Hematopoietic multipotent progenitor cell treated with erythropoietin and hydrocortisone succinate and interleukin-3 and kit ligand, for 4 days (in vitro differentiated cells): ENCODE data around the gene FAM177A1.
"Not testable (repeated sequence)": the region's sequence is repeated elsewhere in the genome, so short reads cannot be mapped to it uniquely, and the experiment has no call there.

Source experiments
- DNase-seq: peaks from one replicate; pipeline ENCODE4 v3.0.0-alpha.2; 2015

The FAM177A1 gene

DNA sequence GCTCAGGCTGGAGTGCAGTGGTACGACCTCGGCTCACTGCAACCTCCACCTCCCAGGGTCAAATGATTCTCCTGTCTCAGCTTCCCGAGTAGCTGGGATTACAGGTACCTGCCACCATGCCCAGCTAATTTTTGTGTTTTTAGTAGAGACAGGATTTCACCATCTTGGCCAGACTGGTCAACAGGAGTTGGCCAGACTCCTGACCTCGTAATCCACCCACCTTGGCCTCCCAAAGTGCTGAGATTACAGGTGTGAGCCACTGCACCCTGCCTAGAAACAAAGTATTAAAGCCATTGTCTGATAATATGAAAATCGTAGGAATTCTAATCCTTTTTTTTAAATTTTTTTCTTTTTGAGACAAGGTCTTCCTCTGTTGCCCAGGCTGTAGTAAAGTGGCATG lies 19.7 kb downstream of the FAM177A1 start:
- DNase-seq: not testable (repeated sequence)

DNA sequence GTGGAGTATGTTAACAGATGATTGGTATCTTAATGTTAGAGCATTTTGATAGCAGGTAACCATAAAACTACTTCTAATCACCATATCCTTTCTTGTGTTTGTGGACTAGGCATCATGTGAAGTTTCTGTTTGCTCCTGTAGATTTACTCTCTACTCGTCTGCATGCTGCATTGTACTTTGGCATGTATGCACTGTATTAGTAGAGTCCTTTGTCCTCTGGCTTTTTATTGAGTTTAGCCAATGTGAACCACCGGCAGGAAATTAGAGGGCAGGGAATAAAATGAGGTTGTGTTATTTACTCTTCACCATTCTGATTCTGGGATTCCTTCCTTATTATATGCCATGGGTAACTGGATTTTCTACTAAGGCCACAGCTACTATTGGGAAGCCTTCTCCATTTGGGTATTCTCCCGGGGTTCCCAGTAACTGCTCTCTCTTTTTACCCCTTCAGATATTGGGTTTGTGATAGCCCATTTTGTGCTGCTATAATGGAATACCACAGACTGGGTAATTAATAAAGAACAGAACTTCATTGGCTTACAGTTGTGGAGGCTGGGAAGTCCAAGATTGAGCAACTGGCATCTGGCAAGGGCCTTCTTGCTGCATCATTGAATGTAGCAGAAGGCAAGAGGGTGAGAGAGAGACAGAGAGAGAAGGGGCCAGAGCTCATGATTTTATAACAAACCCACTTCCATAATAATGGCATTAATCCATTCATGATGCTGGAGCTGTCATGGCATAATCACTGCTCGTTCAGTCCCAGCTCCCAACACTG lies 22.4 kb downstream of the FAM177A1 start:
- DNase-seq: no peak

DNA sequence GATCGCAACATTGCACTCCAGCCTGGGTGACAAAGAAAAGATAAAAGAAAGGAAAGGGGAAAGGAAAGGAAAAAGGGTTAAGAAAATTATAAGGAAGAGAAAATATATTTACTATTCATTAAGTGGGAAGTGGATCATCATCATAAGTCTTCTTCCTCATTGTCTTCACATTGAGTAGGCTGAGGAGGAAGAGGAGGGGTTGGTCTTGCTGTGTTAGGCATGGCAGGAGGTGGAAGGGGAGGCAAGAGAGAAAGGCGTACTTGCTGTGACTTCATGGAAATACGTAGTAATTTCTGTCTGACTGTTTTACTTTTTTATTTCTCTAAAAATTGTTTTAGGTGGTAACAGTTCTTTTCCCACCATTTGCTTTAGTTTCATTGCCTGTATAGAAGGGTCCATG lies 26.2 kb downstream of the FAM177A1 start:
- DNase-seq: no peak

DNA sequence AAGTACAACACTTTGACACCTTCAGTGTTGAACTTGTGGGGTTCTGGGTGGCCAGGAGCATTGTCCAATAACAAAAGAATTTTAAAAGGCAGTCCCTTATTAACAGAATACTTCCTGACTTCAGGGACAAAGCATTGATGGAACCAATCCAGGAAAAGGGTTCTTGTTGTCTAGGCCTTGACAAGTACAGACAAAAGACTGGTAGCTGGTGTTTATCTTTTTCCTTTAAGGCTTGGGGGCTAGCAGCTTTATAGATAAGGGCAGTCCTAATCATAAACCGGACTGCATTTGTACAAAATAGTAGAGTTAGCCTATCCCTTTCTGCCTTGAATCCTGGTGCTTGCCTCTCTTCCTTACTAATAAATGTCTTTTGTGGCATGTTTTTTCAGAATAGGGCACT lies 27.4 kb downstream of the FAM177A1 start:
- DNase-seq: peak; percentile 57

DNA sequence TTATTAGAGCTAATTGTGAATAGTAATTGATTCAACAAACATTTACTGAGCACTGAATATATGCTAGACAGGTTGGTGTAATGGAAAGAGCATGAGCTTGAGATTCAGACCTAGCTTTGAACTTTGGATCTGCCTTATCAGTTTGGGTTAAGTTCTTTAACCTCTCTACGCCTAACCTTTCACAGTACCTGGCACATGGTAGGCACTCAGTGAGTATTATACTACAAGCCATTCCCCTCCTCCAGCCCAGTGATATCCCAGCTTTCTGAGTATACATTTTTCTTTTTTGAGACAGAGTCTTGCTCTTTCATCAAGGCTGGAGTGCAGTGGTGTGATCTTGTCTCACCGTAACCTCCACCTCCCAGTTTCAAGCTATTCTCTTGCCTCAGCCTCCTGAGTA lies 32.0 kb downstream of the FAM177A1 start:
- DNase-seq: no peak

DNA sequence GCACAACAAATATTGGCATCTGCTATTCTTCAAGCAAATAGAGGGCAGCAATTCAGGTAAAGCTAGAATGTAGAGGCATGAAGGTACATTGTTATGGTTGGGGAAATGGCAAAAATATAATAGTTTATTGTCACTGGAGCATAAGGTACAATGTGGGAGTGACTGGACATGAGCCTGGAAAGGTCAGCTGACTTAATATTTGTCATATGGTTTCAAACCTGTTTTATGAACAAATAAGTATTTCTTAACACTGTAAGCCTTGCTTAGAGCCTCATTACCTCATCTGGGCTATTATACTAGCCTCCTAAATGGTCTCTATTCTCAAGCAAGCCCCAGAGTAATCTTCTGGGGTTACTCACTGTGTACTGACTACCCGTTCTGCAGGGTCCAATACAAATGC lies 33.7 kb downstream of the FAM177A1 start:
- no peak for DNase-seq

DNA sequence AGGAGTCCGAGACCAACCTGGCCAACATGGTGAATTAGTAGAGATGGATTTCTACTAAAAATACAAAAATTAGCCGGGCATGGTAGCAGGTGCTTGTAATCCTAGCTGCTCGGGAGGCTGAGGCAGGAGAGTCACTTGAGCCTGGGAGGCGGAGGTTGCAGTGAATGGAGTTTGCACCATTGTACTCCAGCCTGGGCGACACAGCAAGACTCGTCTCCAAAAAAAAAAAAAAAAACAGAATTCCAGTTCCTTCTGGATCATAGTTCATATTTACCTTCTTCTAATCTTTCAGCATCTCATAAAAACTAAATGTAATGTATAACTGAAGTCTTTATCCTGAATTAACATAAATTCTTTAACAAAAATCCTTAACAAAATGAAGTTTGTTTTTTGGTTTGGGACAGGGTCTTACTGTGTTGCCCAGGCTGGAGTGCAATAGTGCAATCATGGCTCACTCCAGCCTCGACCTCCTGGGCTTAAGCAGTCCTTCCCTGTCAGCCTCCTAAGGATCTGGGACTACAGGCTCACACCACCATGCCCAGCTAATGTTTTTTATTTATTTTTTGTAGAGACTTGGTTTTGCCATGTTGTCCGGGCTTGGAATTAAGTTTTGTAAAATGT lies 37.6 kb downstream of the FAM177A1 start:
- no peak for DNase-seq

DNA sequence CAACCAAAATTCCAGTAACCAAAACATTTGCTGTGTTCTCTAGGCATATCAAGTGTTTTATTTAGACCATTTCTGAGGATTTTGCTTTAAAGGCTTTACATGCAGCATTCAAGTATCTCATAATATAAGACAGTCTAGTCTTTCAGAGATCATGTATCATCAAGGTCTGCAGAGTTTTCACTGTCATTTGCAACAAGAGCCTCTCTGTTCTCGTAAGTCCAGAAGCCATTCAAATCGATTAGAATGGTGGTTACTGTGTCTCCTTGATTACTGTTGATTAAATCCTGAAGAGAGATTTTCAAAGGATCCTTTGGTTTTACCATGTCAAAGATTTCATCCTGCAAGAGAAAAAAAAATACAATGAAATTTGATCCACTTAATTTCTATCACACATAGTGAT lies 39.4 kb downstream of the FAM177A1 start:
- no peak for DNase-seq

DNA sequence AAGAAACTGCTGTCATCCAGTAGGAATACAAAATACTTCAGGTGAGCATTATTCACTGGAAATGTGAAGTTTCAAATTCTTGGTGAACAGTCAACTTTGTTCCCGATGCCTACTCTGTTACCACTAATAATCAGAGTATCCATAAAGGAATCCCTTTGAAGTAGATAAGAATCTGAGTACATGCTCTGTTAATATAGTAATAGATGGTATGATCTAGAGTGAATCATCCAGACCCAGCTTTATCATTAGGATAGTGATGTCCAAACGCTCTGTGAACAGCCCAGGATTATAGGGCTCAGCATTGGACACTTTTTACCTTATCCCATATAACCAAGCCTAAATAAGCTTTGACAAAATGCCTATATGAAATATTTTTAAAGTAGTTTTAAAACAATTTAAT lies 42.4 kb downstream of the FAM177A1 start:
- DNase-seq: no peak

DNA sequence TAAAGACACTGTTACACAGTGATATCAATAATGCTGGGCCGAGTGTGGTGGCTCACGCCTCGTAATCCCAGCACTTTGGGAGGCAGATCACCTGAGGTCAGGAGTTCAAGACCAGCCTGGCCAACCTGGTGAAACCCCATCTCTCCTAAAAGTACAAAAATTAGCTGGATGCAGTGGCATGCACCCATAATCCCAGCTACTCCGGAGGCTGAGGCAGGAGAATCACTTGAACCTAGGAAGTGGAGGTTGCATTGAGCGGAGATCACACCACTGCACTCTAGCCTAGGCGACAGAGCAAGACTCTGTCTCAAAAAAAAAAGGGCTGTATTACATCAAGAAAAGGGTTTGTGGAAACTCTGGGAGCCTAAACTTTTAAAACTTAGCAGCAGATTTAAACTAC lies 48.6 kb downstream of the FAM177A1 start:
- DNase-seq: not testable (repeated sequence)

DNA sequence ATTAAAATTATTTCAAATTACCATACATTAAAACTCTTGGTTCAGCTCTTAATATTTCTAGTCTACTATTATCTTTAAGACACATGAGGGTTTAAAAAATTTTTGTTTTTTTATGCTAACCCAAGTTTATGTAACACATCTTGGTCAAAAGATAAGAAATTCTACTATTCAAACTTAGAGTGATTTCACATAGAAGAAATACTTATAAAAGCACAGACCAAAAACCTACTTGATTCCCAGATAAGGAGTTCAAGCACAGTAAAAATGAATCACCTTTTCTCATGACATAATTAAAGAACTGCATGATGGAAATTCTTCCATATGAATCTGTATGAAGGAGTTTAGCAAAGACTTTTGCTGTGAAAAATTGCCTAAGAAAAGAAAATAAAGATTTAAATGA lies 61.8 kb downstream of the FAM177A1 start:
- no peak for DNase-seq

DNA sequence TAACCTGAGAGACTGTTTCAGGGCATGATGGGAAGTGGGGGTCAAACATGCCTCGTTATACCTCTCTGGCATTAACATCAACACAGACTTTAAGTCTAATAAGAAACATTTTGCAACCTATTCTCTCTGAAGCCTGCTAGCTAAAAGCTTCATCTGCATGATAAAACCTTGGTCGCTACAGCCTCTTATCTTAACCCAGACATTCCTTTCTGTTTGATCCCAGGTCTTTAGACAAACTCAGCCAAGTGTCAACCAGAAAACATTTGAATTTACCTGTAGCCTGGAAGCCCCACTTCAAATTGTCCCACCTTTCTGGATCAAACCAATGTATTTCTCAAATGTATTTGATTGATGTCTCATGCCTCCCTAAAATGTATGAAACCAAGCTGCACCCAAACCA lies 66.6 kb downstream of the FAM177A1 start:
- DNase-seq: no peak

DNA sequence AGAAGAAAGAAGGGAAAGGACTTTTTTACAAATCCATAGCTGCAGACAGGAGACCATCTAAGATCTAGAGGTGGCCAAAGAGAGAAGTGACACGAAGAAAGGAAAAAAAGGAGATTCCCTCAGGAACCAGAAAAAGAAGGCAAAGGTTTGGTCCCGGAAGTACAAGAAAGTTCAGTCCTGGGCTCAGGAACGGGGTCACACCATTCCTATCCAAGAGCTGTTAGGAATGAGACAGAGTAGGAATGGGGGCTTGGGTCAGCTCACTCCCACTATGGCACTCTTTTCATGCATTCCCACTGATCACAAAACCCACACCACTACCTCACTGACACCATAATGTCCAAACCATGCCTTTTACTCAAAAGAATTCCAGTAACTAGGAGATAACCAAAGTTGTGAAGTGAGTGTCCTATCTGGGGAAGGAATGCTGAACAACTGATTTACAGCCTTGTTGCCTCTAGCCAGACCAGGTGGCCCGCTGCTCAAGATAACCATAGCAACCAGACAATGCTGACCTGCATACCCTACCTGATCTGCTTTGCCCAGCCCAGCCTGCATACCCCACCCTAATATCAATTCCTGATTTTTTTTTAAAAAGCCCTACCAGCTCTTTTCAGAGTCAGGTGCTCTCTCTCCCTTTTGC lies 67.4 kb downstream of the FAM177A1 start:
- no peak for DNase-seq

DNA sequence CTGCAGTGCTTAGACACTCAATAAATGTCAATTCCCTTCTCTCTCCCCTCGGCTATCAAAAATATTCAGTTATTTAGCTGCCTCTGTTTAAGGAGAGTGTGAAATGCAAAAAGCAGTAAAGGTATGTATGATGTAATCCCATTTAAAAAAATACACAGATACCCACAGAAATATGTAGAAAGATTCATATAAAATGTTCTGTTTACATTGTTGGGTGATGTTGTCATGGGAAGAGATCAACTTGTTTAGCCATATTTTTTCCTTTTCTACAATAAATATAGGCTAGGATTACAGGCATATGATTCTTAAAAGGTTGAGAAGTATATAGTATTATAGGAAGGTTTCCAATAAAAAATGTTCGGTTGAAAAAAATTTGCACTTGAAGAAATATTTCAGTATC lies 68.0 kb downstream of the FAM177A1 start:
- no peak for DNase-seq

DNA sequence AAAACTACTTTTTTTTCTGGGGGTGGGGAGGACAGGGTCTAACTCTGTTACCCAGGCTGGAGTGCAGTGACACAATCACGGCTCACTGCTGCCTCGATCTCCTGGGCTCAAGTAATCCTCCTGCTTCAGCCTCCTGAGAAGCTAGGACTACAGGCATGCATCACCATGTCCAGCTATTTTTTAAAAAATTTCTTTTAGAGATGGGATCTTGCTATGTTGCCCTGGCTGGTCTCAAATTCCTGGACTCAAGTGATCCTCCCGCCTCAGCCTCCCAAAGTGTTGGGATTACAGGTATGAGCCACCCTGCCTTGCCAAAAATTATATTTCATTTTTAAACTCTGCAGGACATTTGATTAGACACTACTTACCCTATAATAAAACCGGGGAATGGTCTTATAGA lies 70.2 kb downstream of the FAM177A1 start:
- DNase-seq: no peak

DNA sequence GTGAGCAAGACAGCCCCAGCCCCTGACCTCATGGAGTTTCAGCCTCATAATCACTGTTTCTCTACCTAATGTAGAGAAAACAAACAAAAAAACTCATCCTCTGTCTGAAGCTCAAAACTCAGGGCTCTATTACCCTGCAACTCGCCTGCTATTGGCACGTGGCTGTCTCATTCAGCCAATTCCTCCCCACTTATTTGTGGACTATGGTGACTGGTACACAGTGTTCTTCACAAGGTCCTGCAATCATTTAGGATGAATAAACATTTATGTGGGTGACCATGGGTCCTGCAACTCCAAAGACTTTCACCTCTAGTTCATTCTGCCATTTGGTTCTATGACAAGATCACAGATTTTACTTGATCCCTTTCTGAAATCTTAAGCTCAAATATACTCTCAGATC lies 71.0 kb downstream of the FAM177A1 start:
- no peak for DNase-seq

DNA sequence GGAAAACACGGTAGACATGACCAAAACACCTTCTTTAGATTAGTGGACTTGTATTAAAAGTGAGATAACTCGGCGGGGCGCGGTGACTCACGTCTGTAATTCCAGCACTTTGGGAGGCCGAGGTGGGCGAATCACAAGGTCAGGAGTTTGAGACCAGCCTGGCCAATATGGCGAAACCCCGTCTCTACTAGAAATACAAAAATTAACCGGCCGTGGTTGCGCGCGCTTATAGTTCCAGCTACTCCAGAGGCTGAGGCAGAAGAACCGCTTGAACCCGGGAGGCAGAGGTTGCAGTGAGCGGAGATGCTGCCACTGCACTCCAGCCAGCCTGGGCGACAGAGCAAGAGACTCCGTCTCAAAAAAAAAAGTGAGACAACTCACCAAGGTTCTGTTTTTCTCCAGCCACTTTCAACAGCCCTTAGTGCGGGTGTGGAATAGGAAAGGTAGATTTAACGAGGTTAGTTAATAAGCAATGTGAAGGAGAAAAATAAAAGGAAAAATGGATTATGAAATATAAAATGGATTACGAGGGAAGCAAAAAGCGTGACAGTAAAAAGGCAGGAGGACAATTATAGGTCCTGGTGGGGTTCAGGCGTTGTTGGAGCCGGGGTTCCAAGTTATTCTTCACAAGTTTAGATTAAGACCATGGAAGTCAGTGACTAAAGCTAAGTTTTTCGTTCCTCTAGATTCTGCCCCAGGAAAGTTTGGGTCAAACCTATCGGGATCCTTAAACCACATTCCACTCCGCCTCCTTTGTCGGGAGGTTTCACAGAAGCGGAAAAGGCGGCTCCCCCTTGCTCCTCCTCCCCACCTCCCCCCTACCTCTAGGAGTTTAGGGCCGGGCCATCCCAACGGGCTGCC lies 75.2 kb downstream of the FAM177A1 start:
- DNase-seq: no peak

DNA sequence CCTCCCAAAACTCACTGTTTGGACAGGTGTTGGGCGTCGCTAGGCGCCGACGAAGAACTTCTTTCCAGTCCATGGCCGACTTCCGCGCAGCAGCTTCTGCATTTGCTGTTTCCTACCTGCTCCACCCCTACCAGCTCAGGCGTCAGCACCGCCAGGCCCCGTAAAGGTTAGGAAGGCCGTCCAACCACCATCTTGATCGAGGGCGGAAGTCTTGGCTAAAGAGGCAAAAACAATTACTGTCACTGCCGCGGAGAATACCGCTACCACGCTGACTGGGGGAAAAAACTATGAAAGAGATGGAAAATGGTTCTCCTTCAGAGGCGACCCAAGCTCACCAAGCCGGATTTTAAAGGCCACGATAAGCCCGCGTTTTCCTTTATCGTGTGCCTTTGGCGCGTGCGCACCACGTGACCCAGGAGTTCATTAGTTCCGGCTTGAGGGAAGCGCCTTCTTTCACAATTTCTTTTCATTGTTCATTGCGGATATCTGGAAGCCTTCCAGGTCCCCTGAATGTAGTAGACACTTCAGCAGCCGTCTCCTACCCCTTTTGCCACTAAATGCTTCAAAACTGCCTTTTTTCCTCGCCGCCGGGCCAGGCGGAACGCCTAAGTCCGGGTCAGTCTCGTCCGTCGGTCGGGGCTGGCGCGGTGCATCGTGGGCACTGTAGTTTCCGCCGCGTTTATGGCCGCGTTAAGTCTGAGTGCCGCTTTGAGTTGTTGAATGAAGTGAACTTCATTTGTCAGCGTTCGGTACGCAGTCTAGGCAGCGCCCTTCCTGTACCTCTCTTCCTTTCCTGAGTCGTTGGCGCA lies 76.0 kb downstream of the FAM177A1 start, which contains the start of the genes PPP2R3C and PRORP:
PPP2R3C (minus strand) TSS at position 104 of the 809 bp plus-strand sequence; CDS start at position 73, 31 bp downstream.
PRORP (plus strand) TSS at position 666 of the 809 bp plus-strand sequence. CDS start 694 bp downstream, outside the sequence.
- DNase-seq: peak; percentile 98

DNA sequence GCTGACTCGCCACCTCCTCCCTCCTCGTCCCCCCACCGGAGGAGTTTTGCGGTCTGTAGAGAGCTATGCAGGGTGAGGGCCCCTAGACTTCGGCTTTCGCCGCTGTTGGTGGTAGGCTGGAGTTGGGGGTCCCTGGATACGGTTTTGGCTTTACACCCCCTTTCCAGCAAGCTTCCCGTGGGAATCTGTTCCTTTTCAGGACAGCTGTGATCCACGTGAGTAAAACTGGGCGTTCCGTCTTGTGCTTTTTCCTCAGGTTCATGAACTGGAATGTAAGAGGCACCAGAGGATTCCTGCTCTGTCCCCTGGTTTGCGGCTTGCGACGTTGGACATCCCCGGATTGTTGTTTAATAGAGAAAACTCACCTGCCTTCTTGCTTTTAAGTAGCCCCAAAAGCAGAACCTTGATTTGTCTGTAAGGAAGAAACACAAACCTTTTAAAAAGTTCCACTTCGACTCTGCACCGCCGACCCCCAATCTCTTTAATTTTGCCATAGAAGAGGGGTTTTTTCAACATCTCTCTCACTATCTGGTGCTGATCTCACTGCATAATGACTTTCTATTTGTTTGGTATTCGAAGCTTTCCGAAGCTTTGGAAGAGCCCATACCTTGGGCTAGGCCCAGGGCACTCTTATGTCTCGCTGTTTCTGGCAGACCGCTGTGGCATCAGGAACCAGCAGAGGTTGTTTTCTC lies 76.8 kb downstream of the FAM177A1 start:
- DNase-seq: peak; percentile 37

DNA sequence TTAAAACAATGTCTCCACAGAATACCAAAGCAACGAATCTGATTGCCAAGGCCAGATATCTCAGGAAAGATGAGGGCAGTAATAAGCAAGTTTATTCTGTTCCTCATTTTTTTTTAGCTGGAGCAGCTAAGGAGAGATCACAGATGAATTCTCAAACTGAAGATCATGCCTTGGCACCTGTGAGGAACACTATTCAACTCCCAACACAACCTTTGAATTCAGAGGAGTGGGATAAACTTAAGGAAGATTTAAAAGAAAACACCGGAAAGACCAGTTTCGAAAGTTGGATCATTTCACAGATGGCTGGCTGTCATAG lies 77.3 kb downstream of the FAM177A1 start:
- DNase-seq: no peak

DNA sequence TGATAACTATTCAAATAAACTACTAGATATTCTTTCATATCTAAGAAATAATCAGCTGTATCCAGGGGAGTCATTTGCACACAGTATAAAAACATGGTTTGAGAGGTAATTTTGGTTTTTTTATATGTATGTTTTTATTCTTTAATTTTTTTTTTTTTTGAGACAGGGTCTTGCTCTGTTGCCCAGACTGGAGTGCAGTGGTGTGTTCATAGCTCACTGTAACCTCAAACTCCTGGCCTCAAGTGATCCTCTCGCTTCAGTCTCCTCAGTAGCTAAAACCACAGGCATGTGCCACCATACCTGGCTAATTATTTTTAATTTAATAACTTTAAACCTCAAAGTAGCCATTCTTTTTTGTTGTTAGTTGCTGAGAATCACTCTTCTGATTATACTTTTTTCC lies 78.1 kb downstream of the FAM177A1 start:
- no peak for DNase-seq
